Sigmoid colon (tissue), 7 donors: ENCODE data around the gene CAPN10. TPM values are rescaled to one million over a fixed set of nuclear protein-coding genes. Genes with fewer than 3 reads are reported as not detected.

ENCODE experiments used
- DNase-seq: peaks from one replicate; pipeline ENCODE4 v3.0.0-alpha.2; 2019
- H3K27ac ChIP-seq, 4 donors: fragments of 200-600 bp; sonication (generic); one replicate each; pipeline ENCODE4 v1.5.1; 2016 to 2019; ENCODE audit warnings: mild to moderate bottlenecking in 1 of 4
- H3K27me3 ChIP-seq, 3 donors: fragments of 200-600 bp; sonication (generic); one replicate each; pipeline ENCODE4 v1.5.1; 2019; ENCODE audit warnings: mild to moderate bottlenecking in 1 of 3
- H3K36me3 ChIP-seq, 4 donors: fragments of 200-600 bp; sonication (generic); one replicate each; pipeline ENCODE4 v1.5.1; 2016 to 2019
- H3K4me1 ChIP-seq, 4 donors: fragments of 200-600 bp; sonication (generic); one replicate each; pipeline ENCODE4 v1.5.1; 2017 to 2019
- H3K4me3 ChIP-seq, 4 donors: fragments of 200-600 bp; sonication (generic); one replicate each; pipeline ENCODE4 v1.5.1; 2017 to 2019; ENCODE audit warnings: mild to moderate bottlenecking in 2 of 4, moderate library complexity in 1 of 4
- H3K9me3 ChIP-seq, 4 donors: fragments of 200-600 bp in 3 of 4; sonication (generic) in 3 of 4; one replicate each; pipeline versions ENCODE4 v1.5.1 to v1.6.1; 2013 to 2019
- EP300 ChIP-seq, 4 donors: sonication (generic); formaldehyde crosslinking; IDR thresholded peaks; one replicate each; pipeline ENCODE4 v1.6.1; 2017; ENCODE audit warnings: antibody characterized with exemption in 4 of 4
- POLR2A ChIP-seq, 2 donors: fragments of 450-650 bp; IDR thresholded peaks; one replicate each; pipeline ENCODE4 v1.6.1; 2016; ENCODE audit warnings: antibody characterized with exemption in 2 of 2, mild to moderate bottlenecking in 2 of 2, moderate library complexity in 2 of 2
- POLR2AphosphoS5 ChIP-seq, 4 donors: sonication (generic); formaldehyde crosslinking; IDR thresholded peaks; one replicate each; pipeline ENCODE4 v1.6.1; 2017; ENCODE audit warnings: antibody characterized with exemption in 4 of 4
- whole genome bisulfite sequencing, 2 donors: extraction: QIAGEN DNeasy Blood & Tissue Kit; methylation state at CpG; one replicate each; pipeline ENCODE4 v1.1.7; 2013; 5-methylcytosine and 5-hydroxymethylcytosine counted together
- intact Hi-C: fragments of 100-400 bp; cut with DNase I; formaldehyde crosslinking; loops from one replicate; pipeline ENCODE4 v1.15.1; 2023
- polyA plus RNA-seq, 3 donors: library from polyadenylated mRNA; stranded (reverse); fragments of 200-250 nt; gene quantifications; one replicate each; pipeline ENCODE4 v1.2.3, GENCODE V29; 2013
- total RNA-seq, 4 donors: library from RNA; depleted of rRNA; stranded (reverse); fragments of >200 nt; gene quantifications; one replicate each; pipeline ENCODE4 v1.1.0, GENCODE V29; 2016
- TF ChIP-seq, protein P1 (sequence below), 4 experiments: fragments of 450-650 bp in 3 of 4; fragments of 200-600 bp in 1 of 4; IDR thresholded peaks; one replicate each; pipeline ENCODE4 v1.5.1; 2016 to 2019; ENCODE audit warnings: antibody characterized with exemption in 4 of 4, mild to moderate bottlenecking in 3 of 4, moderate library complexity in 2 of 4
- donor health status: healthy with polysubstance abuse.
- donor health status: Bipolar disorder and iron deficiency.
- donor health status: healthy.

The CAPN10 gene
- total and polyA plus RNA-seq, 7 donors, result 10.5 to 33.0 (median 16.4) TPM

DNA sequence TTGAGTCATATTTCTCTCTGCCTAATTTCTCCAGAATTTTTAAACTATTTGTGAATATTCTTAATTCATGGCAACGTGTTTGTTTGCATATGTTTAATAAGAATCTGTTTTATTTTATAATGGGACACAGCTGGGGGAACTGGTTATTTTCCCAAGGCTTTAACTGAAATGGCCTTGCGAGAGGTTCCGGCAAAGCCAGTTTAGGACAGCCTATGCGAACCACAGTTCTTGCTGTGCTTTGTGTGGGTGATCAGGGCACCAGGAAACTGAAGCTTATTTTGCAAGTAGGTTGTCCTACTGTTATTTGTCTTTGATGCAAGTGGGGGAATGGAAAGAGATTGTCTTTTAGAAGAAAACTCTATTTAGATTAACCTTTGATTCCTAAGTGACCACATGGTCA, 35.2 kb upstream of the CAPN10 start:
- Histone ChIP-seq H3K27me3 (no peaks in the 10 kb centered on the region), H3K27ac (no peak overlapping the region), H3K4me1 (no peaks in the 10 kb centered on the region), H3K36me3 (peaks cover 0 to 11% (median 0%) of the 10 kb centered on the region in 4 donors), H3K4me3 (no peak overlapping the region), H3K9me3 (no peaks in the 10 kb centered on the region)
- DNase-seq, result no peak
- intact Hi-C loops, result no loop called here
- WGBS, 2 donors, result 95% methylated on average over 4 of the region's 4 CpGs
- no peak for TF ChIP-seq EP300 (IDR thresholded peaks at IDR 0.05)

DNA sequence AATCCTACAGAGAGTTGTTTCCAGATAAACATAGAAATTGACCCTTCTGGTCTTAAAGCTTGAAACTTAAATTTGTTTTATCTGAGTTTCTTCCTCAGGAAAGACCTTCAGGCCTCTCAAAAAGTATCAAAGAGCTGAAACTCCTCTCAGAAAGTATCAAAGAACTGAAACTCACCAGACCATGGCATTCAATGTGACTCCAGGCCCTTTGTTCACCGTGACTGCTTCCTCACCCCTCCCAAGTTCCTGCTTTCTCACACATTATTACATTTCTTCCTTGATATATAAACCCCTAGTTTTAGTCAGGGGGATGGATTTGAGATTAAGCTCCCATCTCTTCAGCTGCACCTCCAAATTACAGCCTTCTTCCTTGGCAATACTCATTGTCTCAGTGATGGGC, 34.7 kb upstream of the CAPN10 start:
- 40 to 41% methylated on average over 1 of the region's 1 CpG for WGBS, 2 donors
- Histone ChIP-seq H3K27me3 (peaks cover 0 to 4% (median 0%) of the 10 kb centered on the region in 3 donors), H3K36me3 (peaks cover 0 to 11% (median 0%) of the 10 kb centered on the region in 4 donors), H3K4me3 (no peak overlapping the region), H3K4me1 (peaks cover 0 to 4% (median 0%) of the 10 kb centered on the region in 4 donors), H3K9me3 (no peaks in the 10 kb centered on the region), H3K27ac (no peak overlapping the region)
- no peak for TF ChIP-seq EP300 (IDR thresholded peaks at IDR 0.05)
- TF ChIP-seq POLR2A (IDR thresholded peaks at IDR 0.05), result no peak
- intact Hi-C loops, result no loop called here
- DNase-seq, result no peak

DNA sequence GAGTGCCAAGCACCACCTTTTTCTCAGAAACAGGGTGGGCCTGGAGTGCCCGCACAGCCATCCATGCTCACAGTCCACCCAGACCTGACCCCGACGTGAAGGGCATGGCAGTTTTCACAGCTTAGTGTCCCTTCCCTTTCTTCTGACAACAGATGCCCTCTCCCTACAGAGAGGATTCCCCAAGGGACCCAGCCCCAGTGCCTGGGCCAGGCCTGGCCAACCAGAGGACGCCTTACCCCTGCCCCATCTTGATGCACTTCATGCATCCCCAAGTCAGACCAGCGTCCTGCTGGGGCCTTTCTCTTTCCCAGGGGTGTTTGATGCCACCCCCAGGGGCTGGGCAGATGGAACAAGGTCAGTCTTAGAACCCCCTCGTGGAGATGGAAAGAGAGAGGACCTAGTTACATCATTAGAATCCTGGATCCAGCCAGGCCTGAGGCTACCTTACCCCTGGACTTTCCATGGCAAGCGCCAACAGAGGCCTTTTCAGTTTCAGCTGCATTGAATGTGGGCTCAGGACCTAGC, 32.5 kb upstream of the CAPN10 start:
- Histone ChIP-seq H3K36me3 (peaks cover 0 to 11% (median 0%) of the 10 kb centered on the region in 4 donors), H3K4me1 (peaks cover 0 to 26% (median 16%) of the 10 kb centered on the region in 4 donors), H3K9me3 (no peaks in the 10 kb centered on the region), H3K27ac (no peak overlapping the region), H3K27me3 (peaks cover 0 to 19% (median 0%) of the 10 kb centered on the region in 3 donors), H3K4me3 (no peak overlapping the region)
- WGBS, 2 donors, result 93 to 94% methylated on average over 7 of the region's 7 CpGs
- intact Hi-C loops, result no loop called here
- DNase-seq, result no peak
- no peak for TF ChIP-seq POLR2AphosphoS5 (IDR thresholded peaks at IDR 0.05)
- TF ChIP-seq POLR2A (IDR thresholded peaks at IDR 0.05), result no peak
- no peak for TF ChIP-seq EP300 (IDR thresholded peaks at IDR 0.05)
- TF ChIP-seq, protein P1, sequence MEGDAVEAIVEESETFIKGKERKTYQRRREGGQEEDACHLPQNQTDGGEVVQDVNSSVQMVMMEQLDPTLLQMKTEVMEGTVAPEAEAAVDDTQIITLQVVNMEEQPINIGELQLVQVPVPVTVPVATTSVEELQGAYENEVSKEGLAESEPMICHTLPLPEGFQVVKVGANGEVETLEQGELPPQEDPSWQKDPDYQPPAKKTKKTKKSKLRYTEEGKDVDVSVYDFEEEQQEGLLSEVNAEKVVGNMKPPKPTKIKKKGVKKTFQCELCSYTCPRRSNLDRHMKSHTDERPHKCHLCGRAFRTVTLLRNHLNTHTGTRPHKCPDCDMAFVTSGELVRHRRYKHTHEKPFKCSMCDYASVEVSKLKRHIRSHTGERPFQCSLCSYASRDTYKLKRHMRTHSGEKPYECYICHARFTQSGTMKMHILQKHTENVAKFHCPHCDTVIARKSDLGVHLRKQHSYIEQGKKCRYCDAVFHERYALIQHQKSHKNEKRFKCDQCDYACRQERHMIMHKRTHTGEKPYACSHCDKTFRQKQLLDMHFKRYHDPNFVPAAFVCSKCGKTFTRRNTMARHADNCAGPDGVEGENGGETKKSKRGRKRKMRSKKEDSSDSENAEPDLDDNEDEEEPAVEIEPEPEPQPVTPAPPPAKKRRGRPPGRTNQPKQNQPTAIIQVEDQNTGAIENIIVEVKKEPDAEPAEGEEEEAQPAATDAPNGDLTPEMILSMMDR (IDR thresholded peaks at IDR 0.05), result no peak

DNA sequence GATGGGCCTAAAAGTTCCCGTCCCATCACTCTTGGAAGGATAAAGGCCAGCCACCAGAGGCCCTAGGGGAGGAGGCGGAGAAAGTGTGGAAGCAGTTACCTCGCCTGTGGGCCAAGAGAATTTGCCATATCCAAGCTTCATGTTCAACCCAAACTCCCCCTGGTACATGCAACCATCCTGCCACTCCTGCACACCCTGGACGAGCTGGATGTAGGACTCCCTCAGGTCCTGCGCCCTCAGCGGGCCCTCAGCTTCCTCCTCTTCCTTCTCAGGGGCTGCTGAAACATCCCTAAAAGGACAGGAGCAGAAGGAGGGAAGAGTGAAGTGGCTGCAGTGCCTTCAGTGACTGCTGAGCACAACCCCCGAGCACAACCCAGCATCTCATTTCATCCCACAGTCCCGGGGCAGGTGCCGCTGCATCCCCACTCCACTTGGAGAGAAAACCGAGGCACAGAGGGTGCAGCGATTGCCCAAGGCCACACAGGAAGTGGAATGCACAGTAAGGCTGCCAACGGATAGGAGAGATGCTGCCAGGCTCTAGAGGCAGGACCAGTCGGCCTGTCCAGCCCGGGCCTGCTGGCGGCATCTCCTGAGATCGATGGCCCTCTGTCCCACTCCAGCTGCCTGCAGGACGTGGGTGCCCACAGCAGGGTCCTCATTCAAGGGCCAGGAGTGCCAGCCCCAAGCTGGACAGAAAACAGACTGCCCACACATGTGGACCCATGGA, 31.6 kb upstream of the CAPN10 start:
- intact Hi-C loops, result loop anchor here (5.0 kb wide), 2 partner anchors 42 to 323 kb away; no protein-coding TSS in a partner anchor
- Histone ChIP-seq H3K4me1 (peaks cover 0 to 34% (median 24%) of the 10 kb centered on the region in 4 donors), H3K27me3 (peaks cover 0 to 19% (median 0%) of the 10 kb centered on the region in 3 donors), H3K9me3 (no peaks in the 10 kb centered on the region), H3K4me3 (no peak overlapping the region), H3K36me3 (peaks cover 0 to 11% (median 0%) of the 10 kb centered on the region in 4 donors), H3K27ac (no peak overlapping the region)
- WGBS, 2 donors, result 94 to 95% methylated on average over 17 of the region's 17 CpGs
- no peak for DNase-seq
- TF ChIP-seq, protein P1 (IDR thresholded peaks at IDR 0.05), result no peak
- no peak for TF ChIP-seq EP300 (IDR thresholded peaks at IDR 0.05)
- no peak for TF ChIP-seq POLR2A (IDR thresholded peaks at IDR 0.05)
- TF ChIP-seq POLR2AphosphoS5 (IDR thresholded peaks at IDR 0.05), result no peak

DNA sequence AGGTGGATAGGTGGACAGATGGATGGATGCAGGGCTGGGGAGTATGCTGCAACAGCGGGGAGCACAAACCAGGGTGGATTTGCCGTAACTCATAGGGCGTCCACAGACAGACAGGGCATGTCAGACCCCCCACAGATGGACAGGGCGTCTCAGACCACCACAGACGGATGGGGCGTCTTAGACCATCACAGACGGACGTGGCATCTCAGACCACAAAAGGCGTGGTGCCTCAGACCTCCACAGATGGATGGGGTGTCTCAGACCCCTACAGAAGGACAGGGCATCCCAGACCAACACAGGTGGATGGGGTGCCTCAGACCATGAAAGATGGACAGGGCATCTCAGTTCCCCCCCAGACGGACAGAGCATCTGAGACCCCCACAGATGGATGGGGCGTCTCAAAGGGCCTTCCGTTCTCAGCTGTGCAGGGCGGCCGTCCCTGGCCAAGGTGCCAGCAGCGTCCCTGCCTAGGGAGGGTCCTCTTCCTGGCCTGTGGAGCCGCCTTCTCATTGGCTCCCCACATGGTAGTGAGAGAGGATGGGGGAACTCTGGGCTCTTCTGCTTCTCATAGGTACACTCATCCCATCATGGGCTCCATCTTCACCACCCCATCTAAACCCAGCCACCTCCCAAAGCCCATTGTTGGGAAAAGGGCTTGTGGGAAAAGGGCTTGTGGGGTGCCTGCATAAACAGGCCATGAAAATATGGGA, 30.8 kb upstream of the CAPN10 start:
- no peak for TF ChIP-seq POLR2A (IDR thresholded peaks at IDR 0.05)
- TF ChIP-seq, protein P1 (IDR thresholded peaks at IDR 0.05), result no peak
- no peak for TF ChIP-seq POLR2AphosphoS5 (IDR thresholded peaks at IDR 0.05)
- 97% methylated on average over 16 of the region's 16 CpGs for WGBS, 2 donors
- Histone ChIP-seq H3K9me3 (no peaks in the 10 kb centered on the region), H3K4me3 (no peak overlapping the region), H3K4me1 (peaks cover 0 to 35% (median 26%) of the 10 kb centered on the region in 4 donors), H3K27ac (no peak overlapping the region), H3K36me3 (peaks cover 0 to 11% (median 0%) of the 10 kb centered on the region in 4 donors), H3K27me3 (peaks cover 0 to 19% (median 0%) of the 10 kb centered on the region in 3 donors)
- DNase-seq, result no peak
- intact Hi-C loops, result loop anchor here (5.0 kb wide), 2 partner anchors 42 to 323 kb away; no protein-coding TSS in a partner anchor
